HG03045 (cell line): ENCODE measurements around the gene RGS9.
"Not testable (repeated sequence)": the region's sequence is repeated elsewhere in the genome, so short reads cannot be mapped to it uniquely, and the experiment has no call there.

Experiments
- ATAC-seq: cut with Tn5 transposase; IDR thresholded peaks from one replicate; pipeline ENCODE4 v1.9.1; 2021; ENCODE audit warnings: mild to moderate bottlenecking, moderate library complexity; ENCODE audit not compliant: unreplicated experiment

The RGS9 gene

DNA sequence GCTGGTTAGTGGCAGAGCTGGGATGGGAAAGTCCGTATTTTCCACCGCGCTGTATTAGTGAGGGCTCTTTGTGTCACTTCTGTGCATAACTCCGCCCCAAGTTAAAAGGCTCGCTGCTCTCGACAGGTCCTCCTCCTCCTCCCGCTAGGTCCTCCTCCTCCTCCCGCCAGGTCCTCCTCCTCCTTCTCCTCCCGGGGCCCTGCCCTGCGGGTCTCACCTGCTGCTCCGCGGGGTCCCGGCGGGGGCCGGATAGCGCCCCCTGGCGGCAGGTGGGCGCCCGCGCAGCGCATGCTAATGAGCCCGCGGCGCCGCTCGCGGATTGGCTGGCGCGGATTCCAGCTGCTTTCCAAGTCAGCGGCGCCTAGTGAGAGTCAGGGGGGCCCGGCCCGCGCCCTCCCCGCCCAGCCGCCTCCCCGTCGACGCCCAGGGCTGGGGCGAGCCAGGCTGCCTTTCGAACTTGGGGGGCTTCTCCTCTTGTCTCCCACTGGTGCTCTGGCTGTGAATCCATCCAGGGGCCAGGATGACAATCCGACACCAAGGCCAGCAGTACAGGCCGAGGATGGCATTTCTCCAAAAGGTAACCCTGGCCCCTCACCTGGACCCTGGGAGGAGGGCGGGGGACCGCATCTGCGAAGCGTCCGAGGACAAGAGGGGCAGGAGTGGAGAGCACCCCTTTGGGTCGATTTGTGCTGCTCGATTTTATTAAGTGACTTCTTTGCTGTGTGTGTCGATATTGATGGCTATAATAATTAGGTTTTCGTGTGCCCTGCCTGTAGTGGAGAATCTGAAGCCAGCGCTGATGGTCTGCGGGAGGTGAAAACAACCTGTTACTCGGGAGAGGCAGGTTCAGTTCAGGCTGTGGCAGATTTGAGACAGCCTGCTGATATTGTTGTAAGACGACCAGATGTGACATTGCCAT is at the start of gene RGS9:
TSS of gene RGS9 (plus strand) at position 350 of the 919 bp plus-strand sequence. CDS start at position 521, 171 bp downstream.
- peak; percentile 94 for ATAC-seq

GRCh38 chr17:65088621-65089360 is 48.4 kb upstream of the RGS9 start:
- no peak for ATAC-seq

DNA sequence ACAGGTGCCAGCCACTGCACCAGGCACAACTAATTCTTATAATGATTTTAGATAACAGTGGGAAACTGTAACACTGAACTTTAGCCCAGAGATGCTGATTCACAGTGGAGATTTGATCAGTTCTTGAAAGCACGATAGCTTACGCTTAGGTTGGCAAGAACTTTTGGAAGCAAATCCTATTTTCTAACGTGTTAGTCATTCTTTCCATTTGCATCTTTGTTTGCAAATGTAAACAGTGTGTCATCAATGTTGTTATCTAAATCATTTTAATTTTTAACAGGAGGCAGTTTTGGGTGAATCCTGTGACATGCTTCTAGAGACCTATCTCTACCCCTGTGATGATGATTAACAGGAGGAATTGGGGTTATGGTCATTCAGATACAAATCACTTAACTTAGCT is 44.9 kb upstream of the RGS9 start:
- no peak for ATAC-seq

- ATAC-seq = not testable (repeated sequence)
These were observed 44.3 kb upstream of the RGS9 start for GRCh38 chr17:65092721-65093356.

GRCh38 chr17:65093930-65094329 is 43.2 kb upstream of the RGS9 start:
- ATAC-seq = no peak

DNA sequence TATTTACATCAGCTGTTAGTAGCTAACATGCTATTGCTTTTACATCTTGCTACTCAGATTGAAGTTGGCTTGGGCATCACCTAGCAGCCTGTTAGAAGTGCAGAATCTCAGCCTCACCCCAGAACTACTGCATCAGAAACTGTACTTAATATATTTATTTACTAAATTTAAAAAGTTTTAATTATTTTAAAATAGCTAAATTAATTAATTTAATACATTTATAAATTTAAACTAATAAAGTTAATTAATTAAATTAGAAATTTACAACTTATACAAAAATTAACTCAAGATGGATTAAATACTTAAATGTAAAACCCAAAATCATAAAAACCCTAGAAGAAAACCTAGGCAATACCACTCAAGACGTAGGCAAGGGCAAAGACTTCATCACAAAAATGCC is 41.7 kb upstream of the RGS9 start:
- ATAC-seq = no peak

DNA sequence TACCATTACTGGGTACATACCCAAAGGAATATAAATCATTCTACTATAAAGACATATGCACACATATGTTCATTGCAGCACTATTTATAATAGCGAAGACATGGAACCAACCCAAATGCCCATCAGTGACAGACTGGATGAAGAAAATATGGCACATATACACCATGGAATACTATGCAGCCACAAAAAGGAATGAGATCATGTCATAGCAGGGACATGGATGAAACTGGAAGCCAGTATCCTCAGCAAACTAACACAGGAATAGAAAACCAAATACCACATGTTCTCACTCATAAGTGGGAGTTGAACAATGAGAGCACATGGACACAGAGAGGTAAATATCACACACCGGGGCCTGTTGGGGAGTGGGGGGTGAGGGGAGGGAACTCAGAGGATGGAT is 40.8 kb upstream of the RGS9 start:
- not testable (repeated sequence) for ATAC-seq

DNA sequence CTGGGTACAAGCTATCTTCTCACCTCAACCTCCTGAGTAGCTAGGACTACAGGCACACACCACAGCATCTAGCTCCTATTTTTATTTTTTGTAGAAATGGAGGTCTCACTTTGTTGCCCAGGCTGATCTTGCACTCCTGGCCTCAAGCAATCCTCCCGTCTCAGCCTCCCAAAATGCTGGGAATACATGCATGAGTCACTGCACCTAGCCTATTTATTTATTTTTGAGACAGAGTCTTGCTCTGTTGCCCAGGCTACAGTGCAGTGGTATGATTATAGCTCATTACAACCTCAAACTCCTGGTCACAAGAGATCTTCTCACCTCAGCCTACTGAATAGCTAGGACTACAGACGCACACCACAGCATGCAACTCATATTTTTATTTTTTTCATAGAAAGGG is 40.1 kb upstream of the RGS9 start:
- ATAC-seq = no peak

- no peak for ATAC-seq
These were observed 37.7 kb upstream of the RGS9 start for GRCh38 chr17:65099475-65099874.

DNA sequence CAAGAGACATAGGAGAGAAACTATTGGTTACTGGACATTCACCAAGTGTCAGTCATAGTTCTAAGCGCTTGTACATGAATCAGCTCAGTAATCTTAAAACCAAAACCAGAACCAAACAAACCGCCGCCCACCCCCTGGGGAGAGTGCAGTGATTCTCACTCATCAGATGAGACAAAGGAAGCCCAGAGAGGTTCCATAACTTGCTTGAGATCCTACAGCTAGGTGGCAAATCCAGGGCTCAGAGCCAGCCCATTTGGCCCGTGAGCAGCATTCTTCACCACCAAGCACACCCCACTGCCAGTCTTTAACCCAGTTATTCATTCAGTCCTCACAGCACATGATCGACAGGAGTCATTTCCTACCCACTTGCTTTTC is 37.2 kb upstream of the RGS9 start:
- ATAC-seq = peak; percentile 71

- ATAC-seq = peak; percentile 69
These were observed 36.6 kb upstream of the RGS9 start for GRCh38 chr17:65100316-65101140.

GRCh38 chr17:65101371-65101770 is 35.8 kb upstream of the RGS9 start:
- ATAC-seq = no peak

- ATAC-seq = no peak
These were observed 34.9 kb upstream of the RGS9 start for GRCh38 chr17:65102235-65102634.

- ATAC-seq = no peak
These were observed 34.4 kb upstream of the RGS9 start for GRCh38 chr17:65102788-65103187.

- no peak for ATAC-seq
These were observed 33.7 kb upstream of the RGS9 start for GRCh38 chr17:65103431-65103830.

GRCh38 chr17:65103896-65104295 is 33.3 kb upstream of the RGS9 start:
- ATAC-seq = no peak

DNA sequence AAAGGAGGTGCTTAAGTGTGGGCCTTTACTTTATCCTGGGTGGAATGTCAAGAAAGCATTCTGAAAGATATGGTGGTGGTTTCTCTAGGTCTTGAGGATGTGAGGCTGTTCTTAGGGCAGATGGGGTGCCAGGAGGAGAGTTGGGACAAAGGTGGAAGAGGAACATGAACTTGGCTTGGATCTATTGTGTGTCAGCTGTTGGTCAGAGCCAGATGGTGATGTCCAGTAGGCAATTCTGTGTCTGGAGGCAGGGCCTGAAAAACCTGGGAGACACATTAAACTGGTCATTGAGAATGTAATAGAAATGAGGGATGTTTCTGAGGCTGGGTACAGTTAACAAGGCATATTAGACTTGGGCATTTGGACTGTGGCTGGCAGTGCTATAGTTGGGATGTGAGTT is 32.6 kb upstream of the RGS9 start:
- ATAC-seq = no peak

DNA sequence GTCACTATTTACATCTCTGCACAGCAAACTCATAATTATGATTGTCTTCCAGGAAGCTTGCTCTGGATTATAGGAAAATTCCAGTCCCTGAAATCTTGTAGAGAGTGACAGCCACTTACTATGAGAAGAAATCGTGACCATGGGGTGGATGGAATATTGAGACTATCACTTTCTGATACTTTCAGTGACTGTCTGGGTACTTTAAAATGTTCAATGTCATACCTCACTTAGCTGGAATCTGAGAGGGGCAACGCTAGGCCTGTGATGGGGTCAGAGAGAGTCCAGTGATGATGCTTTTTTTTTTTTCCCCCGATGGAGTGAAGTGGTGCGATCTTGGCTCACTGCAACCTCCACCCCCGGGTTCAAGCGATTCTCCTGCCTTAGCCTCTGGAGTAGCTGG is 32.2 kb upstream of the RGS9 start:
- ATAC-seq = no peak

GRCh38 chr17:65108152-65108551 is 29.0 kb upstream of the RGS9 start:
- ATAC-seq = no peak

- no peak for ATAC-seq
These were observed 27.6 kb upstream of the RGS9 start for GRCh38 chr17:65109543-65109942.
